Measurements from ENCODE around the gene SH2D7. TPM values are rescaled to one million over a fixed set of nuclear protein-coding genes. Genes with fewer than 3 reads are reported as not detected.

SH2D7 gene
- not detected in 2 replicates for total RNA-seq

DNA sequence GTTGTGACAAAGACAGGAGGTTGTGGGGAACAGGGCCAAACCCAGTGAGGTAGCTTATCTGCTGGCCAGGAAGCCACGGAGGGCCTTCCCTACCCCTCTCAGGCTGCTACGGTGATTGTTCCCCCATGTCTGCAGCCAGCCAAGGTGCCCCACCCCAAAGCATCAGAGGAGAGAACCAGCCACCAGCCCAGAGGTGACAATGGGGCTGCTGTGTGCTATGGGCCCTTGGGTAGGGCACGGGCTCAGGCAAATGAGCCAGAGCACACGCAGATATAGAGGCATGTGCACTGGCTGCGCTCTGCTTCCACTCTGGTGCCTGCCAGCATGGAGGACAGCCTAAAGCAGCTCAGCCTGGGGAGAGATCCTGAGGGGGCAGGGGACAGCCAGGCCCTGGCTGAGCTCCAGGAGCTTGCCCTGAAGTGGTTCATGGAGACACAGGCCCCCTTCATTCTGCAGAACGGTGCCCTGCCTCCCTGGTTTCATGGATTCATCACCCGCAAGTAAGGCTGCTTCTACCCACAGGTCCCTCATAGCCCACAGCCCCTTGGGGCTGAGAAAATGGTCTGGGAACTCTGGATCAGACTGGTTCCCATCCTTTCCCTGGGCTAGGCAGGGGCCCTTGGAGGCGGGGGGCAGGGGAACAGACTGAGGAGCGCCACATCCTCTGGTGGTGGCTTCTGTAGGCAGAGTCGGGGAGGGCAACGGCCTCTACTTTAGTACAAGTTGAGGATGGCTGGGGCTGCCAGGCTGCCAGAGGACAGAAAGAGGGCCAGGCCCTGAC, at the start of gene SH2D7:
Gene SH2D7, plus strand, starts transcription at position 301 of the 781 bp plus-strand sequence. Its CDS starts 24 bp downstream, at position 325.

DNA sequence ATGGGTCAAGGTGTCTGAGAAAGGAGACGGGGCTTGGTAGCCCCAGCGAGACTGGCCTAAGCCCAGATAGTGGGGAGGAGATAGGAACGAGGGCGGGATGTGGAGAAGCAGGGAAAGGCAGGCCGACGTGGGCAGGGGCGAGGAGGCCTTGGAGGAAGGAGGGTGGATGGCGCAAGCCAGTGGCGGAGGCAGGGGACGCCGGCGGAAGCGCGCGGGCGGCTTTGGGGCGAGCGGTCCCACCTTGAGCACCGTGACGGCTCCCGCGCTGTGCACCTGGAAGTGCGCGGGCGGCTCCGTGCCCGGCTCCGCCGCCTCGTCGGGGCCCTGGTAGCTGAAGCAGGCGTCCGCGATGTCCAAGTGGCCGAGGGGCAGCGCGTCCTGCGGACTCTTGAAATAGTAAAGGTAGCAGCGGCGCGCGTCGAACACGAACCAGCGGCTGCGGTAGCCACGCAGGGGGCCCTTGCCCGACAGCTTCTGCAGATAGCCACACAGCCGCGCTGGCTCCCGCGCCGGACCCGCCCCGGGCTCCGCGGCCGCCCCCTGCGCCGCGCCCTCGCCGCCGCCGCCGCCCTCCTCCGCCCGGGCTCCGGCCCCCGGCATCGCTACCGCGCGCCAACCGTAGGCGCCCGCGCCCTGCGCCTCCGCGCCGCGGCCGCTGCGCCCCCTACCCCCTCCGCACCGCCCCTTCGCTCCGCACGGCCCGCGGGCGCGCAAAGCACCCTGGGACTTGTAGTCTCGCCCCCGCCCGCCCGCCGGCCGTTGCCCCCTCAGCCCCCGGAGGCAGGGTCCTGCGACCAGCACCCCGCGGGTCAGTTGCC, 15.1 kb upstream of the SH2D7 start, which contains the start of gene TBC1D2B:
Gene TBC1D2B, minus strand, starts transcription at position 659 of the 818 bp plus-strand sequence. Its CDS starts 59 bp downstream, at position 600.

GRCh38 chr15:78131295-78132061, 39.1 kb downstream of the SH2D7 start, which contains the start of gene CIB2:
Gene CIB2 (minus strand): TSS chr15:78131445. CDS start chr15:78131215, 230 bp downstream.

DNA sequence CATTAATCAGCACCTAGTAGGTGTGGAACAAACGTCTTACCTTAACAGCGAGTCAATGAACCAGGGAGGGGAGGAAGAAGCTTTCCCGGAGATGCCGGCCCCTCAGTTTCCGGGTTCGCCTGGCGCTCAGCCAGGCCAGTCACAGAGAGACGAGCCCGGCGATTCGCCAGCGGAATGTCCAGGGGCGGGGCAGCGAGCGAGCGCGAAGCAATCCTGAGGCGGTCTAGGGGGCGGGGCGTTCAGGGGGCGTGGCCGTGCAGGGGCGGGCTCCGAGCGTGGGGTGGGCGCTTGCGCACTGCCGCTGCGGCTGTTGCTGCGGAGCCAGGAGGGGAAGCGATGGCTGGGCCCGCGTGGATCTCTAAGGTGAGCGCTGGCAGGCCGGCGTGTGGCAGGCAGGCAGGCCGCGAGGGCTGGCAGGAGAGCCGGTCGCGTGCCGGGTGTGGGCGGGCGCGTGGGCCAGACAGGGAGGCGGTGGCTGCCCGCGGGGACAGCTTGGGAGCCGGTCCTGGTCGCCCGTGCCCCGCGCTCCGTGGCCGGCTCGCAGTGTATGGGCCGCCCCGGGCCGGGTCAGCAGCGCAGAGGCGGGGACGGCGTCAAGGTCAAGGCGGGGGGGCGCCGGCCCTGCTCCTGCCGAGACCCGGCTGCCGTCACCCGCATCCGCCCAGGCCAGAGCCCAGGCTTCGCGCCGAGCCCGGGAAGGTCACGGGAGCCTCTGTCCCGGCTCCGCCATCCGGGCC, 56.9 kb downstream of the SH2D7 start, which contains the start of gene IDH3A:
Gene IDH3A, plus strand, starts transcription at position 295 of the 737 bp plus-strand sequence. Its CDS starts 42 bp downstream, at position 337.

Other genes with a start within 250 kb of the SH2D7 start
- gene TBC1D2B, start 14.8 kb upstream of the SH2D7 start, total RNA-seq: 44.6 and 47.5 TPM in 2 replicates
- gene CIB2, start 38.9 kb downstream of the SH2D7 start, total RNA-seq: 1.1 and 1.8 TPM in 2 replicates
- gene IDH3A, start 56.8 kb downstream of the SH2D7 start, total RNA-seq: 15.8 and 18.5 TPM in 2 replicates
- gene ACSBG1, start 142.0 kb downstream of the SH2D7 start, total RNA-seq: not detected in 2 replicates
- 1.2 and 1.4 TPM in 2 replicates for gene DNAJA4, start 172.0 kb downstream of the SH2D7 start, total RNA-seq
- gene SKIC8, start 207.0 kb downstream of the SH2D7 start, total RNA-seq: 68.8 and 77.1 TPM in 2 replicates
- not detected in 2 replicates for gene CRABP1, start 247.8 kb downstream of the SH2D7 start, total RNA-seq